H9 (cell line): Measurements from ENCODE around the gene GSTK1. TPM values are rescaled to one million over a fixed set of nuclear protein-coding genes. Genes with fewer than 3 reads are reported as not detected.

Experiments used
- DNase-seq: peaks from one replicate; pipeline ENCODE4 v3.0.0-alpha.2; 2017
- H2AFZ ChIP-seq: one replicate; pipeline ENCODE4 v1.6.1; 2013; ENCODE audit warnings: mild to moderate bottlenecking, low read length, control low read depth, moderate library complexity
- H2AK5ac ChIP-seq: 2 replicates; pipeline ENCODE4 v1.6.1; 2013; ENCODE audit warnings: low read length, control low read depth, mixed read lengths; ENCODE audit not compliant: insufficient read length
- H2BK120ac ChIP-seq: one replicate; pipeline ENCODE4 v1.6.1; 2013; ENCODE audit warnings: low read depth, mild to moderate bottlenecking, low read length, control low read depth, inconsistent platforms; ENCODE audit not compliant: poor library complexity, severe bottlenecking
- H2BK12ac ChIP-seq: 2 replicates; pipeline ENCODE4 v1.6.1; 2013; ENCODE audit warnings: low read length, control low read depth, mixed read lengths, low read depth; ENCODE audit not compliant: insufficient read length
- H2BK15ac ChIP-seq: 2 replicates; pipeline ENCODE4 v1.6.1; 2013; ENCODE audit warnings: low read depth, low read length, control low read depth
- H2BK20ac ChIP-seq: one replicate; pipeline ENCODE4 v1.6.1; 2013; ENCODE audit warnings: low read depth, mild to moderate bottlenecking, low read length, control low read depth, inconsistent platforms; ENCODE audit not compliant: poor library complexity, severe bottlenecking
- H2BK5ac ChIP-seq: 2 replicates; pipeline ENCODE4 v1.6.1; 2013; ENCODE audit warnings: low read length, control low read depth, mixed read lengths; ENCODE audit not compliant: insufficient read length
- H3K14ac ChIP-seq: 2 replicates; pipeline ENCODE4 v1.6.1; 2013; ENCODE audit warnings: low read length, control low read depth; ENCODE audit not compliant: insufficient read depth
- H3K18ac ChIP-seq: 2 replicates; pipeline ENCODE4 v1.6.1; 2013; ENCODE audit warnings: low read depth, mild to moderate bottlenecking, mixed read lengths, low read length, control low read depth; ENCODE audit not compliant: insufficient read length
- H3K23ac ChIP-seq: 2 replicates; pipeline ENCODE4 v1.6.1; 2013; ENCODE audit warnings: low read length, control low read depth, mixed read lengths, low read depth; ENCODE audit not compliant: insufficient read length
- H3K23me2 ChIP-seq: 2 replicates; pipeline ENCODE4 v1.6.1; 2013; ENCODE audit warnings: low read depth, mild to moderate bottlenecking, mixed read lengths, low read length, control low read depth; ENCODE audit not compliant: insufficient read length, poor library complexity, severe bottlenecking
- H3K27ac ChIP-seq: 2 replicates; pipeline ENCODE4 v1.5.1; 2013; ENCODE audit warnings: low read length, control low read depth, mixed read lengths, low read depth; ENCODE audit not compliant: insufficient read length
- H3K27me3 ChIP-seq: 2 replicates; pipeline ENCODE4 v1.6.1; 2013; ENCODE audit warnings: low read length, control low read depth, inconsistent platforms; ENCODE audit not compliant: insufficient read depth
- H3K4ac ChIP-seq: 2 replicates; pipeline ENCODE4 v1.6.1; 2013; ENCODE audit warnings: low read depth, mild to moderate bottlenecking, control low read depth, inconsistent platforms, low read length, moderate library complexity
- H3K4me1 ChIP-seq: 2 replicates; pipeline ENCODE4 v1.6.1; 2013; ENCODE audit warnings: low read length, control low read depth, inconsistent platforms; ENCODE audit not compliant: insufficient read depth
- H3K4me2 ChIP-seq: 2 replicates; pipeline ENCODE4 v1.6.1; 2013; ENCODE audit warnings: low read length, control low read depth, mixed read lengths; ENCODE audit not compliant: insufficient read length, insufficient read depth
- H3K56ac ChIP-seq: 2 replicates; pipeline ENCODE4 v1.6.1; 2013; ENCODE audit warnings: low read depth, mild to moderate bottlenecking, mixed read lengths, low read length, control low read depth; ENCODE audit not compliant: insufficient read length
- H3K79me1 ChIP-seq: 2 replicates; pipeline ENCODE4 v1.6.1; 2013; ENCODE audit warnings: low read depth, mild to moderate bottlenecking, moderate library complexity, low read length, control low read depth, inconsistent platforms; ENCODE audit not compliant: insufficient read depth, poor library complexity, severe bottlenecking
- H3K79me2 ChIP-seq: 2 replicates; pipeline ENCODE4 v1.6.1; 2013; ENCODE audit warnings: low read length, control low read depth, inconsistent platforms; ENCODE audit not compliant: insufficient read depth
- H3K9ac ChIP-seq: 2 replicates; pipeline ENCODE4 v1.6.1; 2013; ENCODE audit warnings: low read length, control low read depth, mixed read lengths; ENCODE audit not compliant: insufficient read length; ENCODE audit errors: extremely low read depth
- H3K9me3 ChIP-seq: one replicate; pipeline ENCODE4 v1.6.1; 2013; ENCODE audit warnings: low read depth, low read length, inconsistent platforms; ENCODE audit not compliant: control insufficient read depth
- H3T11ph ChIP-seq: one replicate; pipeline ENCODE4 v1.6.1; 2013; ENCODE audit warnings: mild to moderate bottlenecking, low read length, control low read depth, inconsistent platforms
- H4K20me1 ChIP-seq: one replicate; pipeline ENCODE4 v1.6.1; 2013; ENCODE audit not compliant: control insufficient read depth, insufficient read length, insufficient read depth
- H4K5ac ChIP-seq: 2 replicates; pipeline ENCODE4 v1.6.1; 2013; ENCODE audit warnings: low read depth, mild to moderate bottlenecking, mixed read lengths, low read length, control low read depth; ENCODE audit not compliant: insufficient read length
- H4K8ac ChIP-seq: replicated peaks from 2 replicates; pipeline ENCODE4 v1.6.1; 2013; ENCODE audit warnings: low read length, control low read depth, mixed read lengths, low read depth; ENCODE audit not compliant: insufficient read length
- H4K91ac ChIP-seq: 2 replicates; pipeline ENCODE4 v1.6.1; 2013; ENCODE audit warnings: low read depth, mild to moderate bottlenecking, moderate library complexity, mixed read lengths, low read length, control low read depth; ENCODE audit not compliant: insufficient read length
- H3K27ac Mint-ChIP-seq, 3 experiments: 2 replicates in 2 of 3; 3 replicates in 1 of 3; pipeline ENCODE4 v1.8.0; 2020 to 2021; ENCODE audit warnings: mixed read lengths in 3 of 3, mild to moderate bottlenecking in 1 of 3, moderate library complexity in 1 of 3
- H3K27me3 Mint-ChIP-seq: 2 replicates; pipeline ENCODE4 v1.8.0; 2021; ENCODE audit warnings: low read depth, mild to moderate bottlenecking, moderate library complexity, mixed read lengths
- H3K36me3 Mint-ChIP-seq, 3 experiments: 2 replicates in 2 of 3; 3 replicates in 1 of 3; pipeline ENCODE4 v1.8.0; 2020 to 2021; ENCODE audit warnings: low read depth in 3 of 3, mixed read lengths in 3 of 3; ENCODE audit not compliant: insufficient read depth in 1 of 3
- H3K4me1 Mint-ChIP-seq, 2 experiments: 2 replicates each; pipeline ENCODE4 v1.8.0; 2020; ENCODE audit warnings: mixed read lengths in 2 of 2
- H3K4me3 Mint-ChIP-seq, 2 experiments: 2 replicates in 1 of 2; 3 replicates in 1 of 2; pipeline ENCODE4 v1.8.0; 2020 to 2021; ENCODE audit warnings: mild to moderate bottlenecking in 2 of 2, mixed read lengths in 2 of 2, moderate library complexity in 1 of 2
- H3K9me3 Mint-ChIP-seq, 2 experiments: 2 replicates in 1 of 2; 3 replicates in 1 of 2; pipeline ENCODE4 v1.8.0; 2020; ENCODE audit warnings: mild to moderate bottlenecking in 2 of 2, mixed read lengths in 2 of 2, moderate library complexity in 1 of 2
- WGBS: extraction: QIAGEN DNeasy Blood & Tissue Kit; methylation state at CpG from one replicate; pipeline ENCODE4 v1.1.7; 2013; ENCODE audit warnings: missing lambda C conversion rate, low lambda C conversion rate, mixed read lengths; ENCODE audit not compliant: insufficient read length; ENCODE audit errors: extremely low coverage; 5-methylcytosine and 5-hydroxymethylcytosine counted together
- total RNA-seq: library from RNA; stranded (reverse); gene quantifications from 2 replicates; pipeline ENCODE4 v1.2.1, GENCODE V29; 2021
- TF ChIP-seq, protein P1 (sequence below): fragments of 200-600 bp; sonication (generic); conservative IDR thresholded peaks from 3 replicates; pipeline ENCODE4 v1.8.0; 2021; ENCODE audit warnings: antibody characterized with exemption, mild to moderate bottlenecking

Gene GSTK1
- total RNA-seq, 1 experiment from 2014 or later = 36.1 TPM

DNA sequence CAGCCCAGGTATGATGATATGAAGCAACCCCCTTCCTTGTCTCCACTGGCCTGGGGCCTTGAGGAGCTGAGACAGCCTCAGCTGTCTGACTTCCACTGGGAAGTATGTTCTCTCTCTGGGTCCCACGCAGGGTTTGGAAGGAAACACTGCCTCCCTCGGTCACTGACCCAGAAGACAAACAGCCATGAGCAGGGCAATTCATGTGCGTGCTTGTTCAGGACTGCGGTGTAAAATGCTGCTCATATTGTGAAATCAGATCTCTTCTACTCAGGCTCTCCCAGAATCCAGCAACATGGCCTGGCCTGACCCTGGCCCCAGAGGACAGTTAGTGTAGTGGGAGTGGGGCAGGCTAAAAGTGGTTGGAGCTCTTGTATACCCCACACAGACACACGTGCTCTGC, 55.4 kb downstream of the GSTK1 start:
- H3K14ac ChIP-seq = 0 out of 2 replicates have a peak overlapping the region, but pooled peaks have one; percentile 25
- H2BK20ac ChIP-seq = no peak overlapping the region
- H3K79me1 ChIP-seq = no peaks in the 10 kb centered on the region
- H3K27me3 ChIP-seq = no peaks in the 10 kb centered on the region
- no peaks in the 10 kb centered on the region for H3K9me3 ChIP-seq
- H4K20me1 ChIP-seq = no peaks in the 10 kb centered on the region
- no peak overlapping the region for H4K5ac ChIP-seq
- Mint-ChIP-seq H3K9me3 (no peaks in the 10 kb centered on the region; a peak in 1 of 5 replicates), H3K36me3 (no peaks in the 10 kb centered on the region; a peak in 1 of 7 replicates), H3K27me3 (peaks cover 4% of the 10 kb centered on the region), H3K4me1 (peaks cover 4 to 18% of the 10 kb centered on the region in 2 experiments; a peak in 3 of 4 replicates), H3K27ac (0 out of 7 replicates have a peak overlapping the region, but pooled peaks of 1 of the 3 experiments have one; percentile 41), H3K4me3 (no peak overlapping the region)
- no peak overlapping the region for H3K18ac ChIP-seq
- no peak for DNase-seq
- no peak overlapping the region for H2AK5ac ChIP-seq
- H2BK15ac ChIP-seq = no peak overlapping the region
- H3K4ac ChIP-seq = no peak overlapping the region
- no peak overlapping the region for H3K56ac ChIP-seq
- H3K23ac ChIP-seq = no peak overlapping the region
- H3K27ac ChIP-seq = no peak overlapping the region
- H3K23me2 ChIP-seq = no peaks in the 10 kb centered on the region
- H4K91ac ChIP-seq = no peak overlapping the region
- no peak overlapping the region for H2BK12ac ChIP-seq
- TF ChIP-seq, protein P1, sequence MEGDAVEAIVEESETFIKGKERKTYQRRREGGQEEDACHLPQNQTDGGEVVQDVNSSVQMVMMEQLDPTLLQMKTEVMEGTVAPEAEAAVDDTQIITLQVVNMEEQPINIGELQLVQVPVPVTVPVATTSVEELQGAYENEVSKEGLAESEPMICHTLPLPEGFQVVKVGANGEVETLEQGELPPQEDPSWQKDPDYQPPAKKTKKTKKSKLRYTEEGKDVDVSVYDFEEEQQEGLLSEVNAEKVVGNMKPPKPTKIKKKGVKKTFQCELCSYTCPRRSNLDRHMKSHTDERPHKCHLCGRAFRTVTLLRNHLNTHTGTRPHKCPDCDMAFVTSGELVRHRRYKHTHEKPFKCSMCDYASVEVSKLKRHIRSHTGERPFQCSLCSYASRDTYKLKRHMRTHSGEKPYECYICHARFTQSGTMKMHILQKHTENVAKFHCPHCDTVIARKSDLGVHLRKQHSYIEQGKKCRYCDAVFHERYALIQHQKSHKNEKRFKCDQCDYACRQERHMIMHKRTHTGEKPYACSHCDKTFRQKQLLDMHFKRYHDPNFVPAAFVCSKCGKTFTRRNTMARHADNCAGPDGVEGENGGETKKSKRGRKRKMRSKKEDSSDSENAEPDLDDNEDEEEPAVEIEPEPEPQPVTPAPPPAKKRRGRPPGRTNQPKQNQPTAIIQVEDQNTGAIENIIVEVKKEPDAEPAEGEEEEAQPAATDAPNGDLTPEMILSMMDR = no peak
- no peaks in the 10 kb centered on the region for H3K4me1 ChIP-seq
- H2BK5ac ChIP-seq = no peak overlapping the region
- H3K79me2 ChIP-seq = no peaks in the 10 kb centered on the region
- no peak overlapping the region for H4K8ac ChIP-seq
- no peak overlapping the region for H3K9ac ChIP-seq
- H2BK120ac ChIP-seq = no peak overlapping the region
- WGBS = no CpG with 5 or more reads among the region's 5 CpGs
- no peak overlapping the region for H3K4me2 ChIP-seq
- no peak overlapping the region for H3T11ph ChIP-seq
- H2AFZ ChIP-seq = no peak overlapping the region

Other genes with a start within 250 kb of the GSTK1 start
- gene OR9A2, start 236.3 kb upstream of the GSTK1 start, total RNA-seq = not detected in 2 replicates
- not detected in 2 replicates for gene OR6V1, start 211.1 kb upstream of the GSTK1 start, total RNA-seq
- gene PIP, start 131.4 kb upstream of the GSTK1 start, total RNA-seq = not detected in 2 replicates
- gene TAS2R39, start 80.0 kb upstream of the GSTK1 start, total RNA-seq = not detected in 2 replicates
- gene TAS2R40, start 41.4 kb upstream of the GSTK1 start, total RNA-seq = not detected in 2 replicates
- gene TMEM139, start 21.5 kb downstream of the GSTK1 start, total RNA-seq = 0.85 and 1.1 TPM in 2 replicates
- 65.3 and 67.4 TPM in 2 replicates for gene CASP2, start 24.9 kb downstream of the GSTK1 start, total RNA-seq
- 0.11 and 0.13 TPM in 2 replicates for gene CLCN1, start 52.7 kb downstream of the GSTK1 start, total RNA-seq
- gene FAM131B, start 99.3 kb downstream of the GSTK1 start, total RNA-seq = 17.3 and 18.5 TPM in 2 replicates
- 236 and 237 TPM in 2 replicates for gene ZYX, start 117.9 kb downstream of the GSTK1 start, total RNA-seq
- 109 and 119 TPM in 2 replicates for gene EPHA1, start 145.4 kb downstream of the GSTK1 start, total RNA-seq
- not detected in 2 replicates for gene TAS2R60, start 180.0 kb downstream of the GSTK1 start, total RNA-seq
- gene TAS2R41, start 214.4 kb downstream of the GSTK1 start, total RNA-seq = not detected in 2 replicates